ENCODE measurements around the gene UMAD1. TPM values are rescaled to one million over a fixed set of nuclear protein-coding genes. Genes with fewer than 3 reads are reported as not detected.

Gene UMAD1
- total RNA-seq, 1 donor = 17.0 TPM

DNA sequence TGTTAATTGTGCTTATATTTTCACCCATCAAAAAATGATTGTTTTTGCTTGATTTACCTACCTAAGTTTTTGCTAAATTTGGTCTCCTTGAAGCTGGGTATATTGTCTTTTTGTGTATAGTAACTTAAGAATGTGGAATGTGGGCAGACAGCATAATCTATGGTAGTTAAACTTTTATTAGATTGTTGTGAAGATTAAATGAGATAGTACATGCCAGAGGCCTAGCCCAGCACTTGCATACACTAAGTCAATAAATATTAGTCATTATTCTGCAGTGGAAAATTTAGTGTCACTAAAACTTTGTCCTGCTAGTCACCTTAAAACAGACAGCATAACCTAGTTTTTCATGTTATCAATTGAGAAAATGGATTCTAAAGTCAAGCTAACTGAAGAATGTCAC, 97.1 kb downstream of the UMAD1 start:
- no peaks in the 10 kb centered on the region for H3K27me3 ChIP-seq (ENCODE audit: insufficient read depth, low read length)
- no peaks in the 10 kb centered on the region for H3K36me3 ChIP-seq (ENCODE audit: insufficient read depth, low read length)
- no peak overlapping the region for H3K27ac ChIP-seq (ENCODE audit: low read depth, low read length)
- TF ChIP-seq, protein P1, sequence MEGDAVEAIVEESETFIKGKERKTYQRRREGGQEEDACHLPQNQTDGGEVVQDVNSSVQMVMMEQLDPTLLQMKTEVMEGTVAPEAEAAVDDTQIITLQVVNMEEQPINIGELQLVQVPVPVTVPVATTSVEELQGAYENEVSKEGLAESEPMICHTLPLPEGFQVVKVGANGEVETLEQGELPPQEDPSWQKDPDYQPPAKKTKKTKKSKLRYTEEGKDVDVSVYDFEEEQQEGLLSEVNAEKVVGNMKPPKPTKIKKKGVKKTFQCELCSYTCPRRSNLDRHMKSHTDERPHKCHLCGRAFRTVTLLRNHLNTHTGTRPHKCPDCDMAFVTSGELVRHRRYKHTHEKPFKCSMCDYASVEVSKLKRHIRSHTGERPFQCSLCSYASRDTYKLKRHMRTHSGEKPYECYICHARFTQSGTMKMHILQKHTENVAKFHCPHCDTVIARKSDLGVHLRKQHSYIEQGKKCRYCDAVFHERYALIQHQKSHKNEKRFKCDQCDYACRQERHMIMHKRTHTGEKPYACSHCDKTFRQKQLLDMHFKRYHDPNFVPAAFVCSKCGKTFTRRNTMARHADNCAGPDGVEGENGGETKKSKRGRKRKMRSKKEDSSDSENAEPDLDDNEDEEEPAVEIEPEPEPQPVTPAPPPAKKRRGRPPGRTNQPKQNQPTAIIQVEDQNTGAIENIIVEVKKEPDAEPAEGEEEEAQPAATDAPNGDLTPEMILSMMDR (IDR thresholded peaks at IDR 0.05; ENCODE audit: extremely low read depth, low read depth, low read length) = no peak
- H3K9me3 ChIP-seq (ENCODE audit: low read depth, low read length) = no peaks in the 10 kb centered on the region
- no peak for DNase-seq (ENCODE audit: insufficient read length, low spot score, missing footprints)
- no peaks in the 10 kb centered on the region for H3K79me2 ChIP-seq (ENCODE audit: insufficient read depth, low read length)
- H2AFZ ChIP-seq (ENCODE audit: low read length) = no peak overlapping the region
- H3K4me3 ChIP-seq (ENCODE audit: insufficient read depth, low read length) = no peak overlapping the region
- no peak overlapping the region for H3K4me2 ChIP-seq (ENCODE audit: insufficient read depth, low read length)
- H4K20me1 ChIP-seq (ENCODE audit: insufficient read depth, low read length) = no peaks in the 10 kb centered on the region
- H3K4me1 ChIP-seq (ENCODE audit: insufficient read depth, low read length) = peaks cover 9% of the 10 kb centered on the region

DNA sequence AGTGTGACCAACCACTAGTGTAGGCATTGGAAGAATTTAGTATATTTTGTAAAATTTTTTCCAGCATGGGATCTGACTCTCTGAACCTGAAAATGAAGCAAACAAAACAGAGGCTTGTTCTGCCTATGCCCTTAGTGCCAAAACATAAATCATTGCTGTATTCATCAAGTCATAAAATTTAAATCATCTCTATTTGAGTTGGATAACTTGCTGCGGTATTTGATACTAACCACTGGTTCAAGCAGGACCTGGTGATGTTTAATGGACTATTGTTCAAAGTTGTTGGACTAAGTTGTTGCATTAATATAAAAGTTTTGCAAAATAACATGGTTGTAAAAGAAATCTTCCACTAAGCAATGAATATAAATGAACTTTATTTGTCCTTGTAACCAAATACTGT, 97.6 kb downstream of the UMAD1 start:
- no peak for DNase-seq (ENCODE audit: insufficient read length, low spot score, missing footprints)
- H3K36me3 ChIP-seq (ENCODE audit: insufficient read depth, low read length) = no peaks in the 10 kb centered on the region
- no peak overlapping the region for H3K4me3 ChIP-seq (ENCODE audit: insufficient read depth, low read length)
- H3K79me2 ChIP-seq (ENCODE audit: insufficient read depth, low read length) = no peaks in the 10 kb centered on the region
- no peak overlapping the region for H3K27ac ChIP-seq (ENCODE audit: low read depth, low read length)
- H3K27me3 ChIP-seq (ENCODE audit: insufficient read depth, low read length) = no peaks in the 10 kb centered on the region
- H4K20me1 ChIP-seq (ENCODE audit: insufficient read depth, low read length) = no peaks in the 10 kb centered on the region
- TF ChIP-seq, protein P1 (IDR thresholded peaks at IDR 0.05; ENCODE audit: extremely low read depth, low read depth, low read length) = no peak
- H3K9me3 ChIP-seq (ENCODE audit: low read depth, low read length) = no peaks in the 10 kb centered on the region
- no peak overlapping the region for H2AFZ ChIP-seq (ENCODE audit: low read length)
- no peak overlapping the region for H3K4me2 ChIP-seq (ENCODE audit: insufficient read depth, low read length)
- peaks cover 4% of the 10 kb centered on the region for H3K4me1 ChIP-seq (ENCODE audit: insufficient read depth, low read length)

DNA sequence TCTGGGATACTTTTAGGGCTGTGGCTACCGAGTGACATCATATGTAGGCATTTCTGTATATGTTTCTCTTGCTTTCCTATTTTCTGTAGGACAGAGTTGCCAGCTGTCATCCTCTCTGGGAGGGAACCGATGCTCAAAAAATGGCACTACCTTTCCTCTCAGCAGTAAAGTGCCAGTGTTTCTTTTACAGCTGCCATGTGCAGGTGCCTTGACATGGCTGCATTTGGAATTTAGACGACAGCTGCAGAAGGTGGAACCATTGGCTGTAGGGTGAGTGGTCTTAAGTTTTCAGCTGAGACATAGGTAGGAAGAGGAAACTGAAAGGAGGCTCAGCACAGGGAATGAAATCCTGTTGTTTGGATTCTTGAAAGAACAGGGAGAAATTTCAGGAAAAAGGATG, 98.1 kb downstream of the UMAD1 start:
- no peaks in the 10 kb centered on the region for H4K20me1 ChIP-seq (ENCODE audit: insufficient read depth, low read length)
- TF ChIP-seq, protein P1 (IDR thresholded peaks at IDR 0.05; ENCODE audit: extremely low read depth, low read depth, low read length) = no peak

DNA sequence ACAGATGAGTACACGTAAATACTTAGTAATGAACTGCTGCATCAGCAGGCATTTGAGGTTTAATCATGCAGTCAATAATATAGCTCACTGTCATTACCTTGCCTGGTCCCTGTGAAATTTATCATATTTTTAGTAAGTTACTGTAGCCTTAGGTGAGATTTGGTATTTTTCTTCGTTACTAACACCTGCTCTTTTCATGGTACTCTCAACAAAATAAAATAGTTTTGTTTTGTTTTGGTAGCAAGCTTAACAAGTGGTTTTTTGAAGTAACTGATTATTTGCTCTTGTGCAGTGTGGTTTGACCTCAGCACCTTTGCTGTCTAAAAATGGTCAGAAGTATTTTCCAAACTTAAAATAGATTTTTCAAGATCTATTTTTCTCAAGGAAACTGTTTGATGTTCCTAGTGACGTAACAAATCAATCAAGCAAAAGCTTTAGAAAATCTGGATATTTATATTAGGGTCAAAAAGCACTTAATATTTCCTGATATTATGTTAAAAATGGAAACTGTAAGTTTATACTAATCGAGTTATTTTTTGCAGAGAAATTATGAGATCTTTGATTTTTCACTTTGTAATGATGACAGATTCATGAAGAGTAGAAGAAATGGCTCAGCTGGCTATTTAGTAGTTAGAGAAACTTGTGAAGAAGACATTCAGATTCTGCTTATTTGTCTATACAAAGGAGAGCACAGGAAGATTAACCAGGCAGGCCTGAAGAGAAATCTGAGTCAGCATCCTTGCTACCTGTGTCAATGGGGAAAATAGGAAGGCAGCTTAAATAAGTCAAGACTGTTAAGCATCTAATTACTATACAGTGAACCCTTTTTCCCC, 98.9 kb downstream of the UMAD1 start:
- Histone ChIP-seq H3K27me3 (ENCODE audit: insufficient read depth, low read length) (no peaks in the 10 kb centered on the region), H4K20me1 (ENCODE audit: insufficient read depth, low read length) (no peaks in the 10 kb centered on the region), H2AFZ (ENCODE audit: low read length) (no peak overlapping the region), H3K36me3 (ENCODE audit: insufficient read depth, low read length) (no peaks in the 10 kb centered on the region), H3K4me3 (ENCODE audit: insufficient read depth, low read length) (no peak overlapping the region), H3K4me2 (ENCODE audit: insufficient read depth, low read length) (no peak overlapping the region), H3K79me2 (ENCODE audit: insufficient read depth, low read length) (no peaks in the 10 kb centered on the region), H3K4me1 (ENCODE audit: insufficient read depth, low read length) (no peaks in the 10 kb centered on the region), H3K9me3 (ENCODE audit: low read depth, low read length) (no peaks in the 10 kb centered on the region), H3K27ac (ENCODE audit: low read depth, low read length) (no peak overlapping the region)
- no peak for DNase-seq (ENCODE audit: insufficient read length, low spot score, missing footprints)
- TF ChIP-seq, protein P1 (IDR thresholded peaks at IDR 0.05; ENCODE audit: extremely low read depth, low read depth, low read length) = no peak

More for the DNA sequence above, 98.1 kb downstream of the UMAD1 start:
- no peak overlapping the region for H2AFZ ChIP-seq (ENCODE audit: low read length)
- no peak overlapping the region for H3K4me2 ChIP-seq (ENCODE audit: insufficient read depth, low read length)
- DNase-seq (ENCODE audit: insufficient read length, low spot score, missing footprints) = no peak
- no peak overlapping the region for H3K27ac ChIP-seq (ENCODE audit: low read depth, low read length)
- no peaks in the 10 kb centered on the region for H3K36me3 ChIP-seq (ENCODE audit: insufficient read depth, low read length)
- no peak overlapping the region for H3K4me3 ChIP-seq (ENCODE audit: insufficient read depth, low read length)
- H3K27me3 ChIP-seq (ENCODE audit: insufficient read depth, low read length) = no peaks in the 10 kb centered on the region
- no peaks in the 10 kb centered on the region for H3K4me1 ChIP-seq (ENCODE audit: insufficient read depth, low read length)
- no peaks in the 10 kb centered on the region for H3K79me2 ChIP-seq (ENCODE audit: insufficient read depth, low read length)
- H3K9me3 ChIP-seq (ENCODE audit: low read depth, low read length) = no peaks in the 10 kb centered on the region
